ENCODE results near the gene ABCB11.

- TF ChIP-seq POLR2A (IDR thresholded peaks at IDR 0.05), result no peak
- TF ChIP-seq, protein P1, sequence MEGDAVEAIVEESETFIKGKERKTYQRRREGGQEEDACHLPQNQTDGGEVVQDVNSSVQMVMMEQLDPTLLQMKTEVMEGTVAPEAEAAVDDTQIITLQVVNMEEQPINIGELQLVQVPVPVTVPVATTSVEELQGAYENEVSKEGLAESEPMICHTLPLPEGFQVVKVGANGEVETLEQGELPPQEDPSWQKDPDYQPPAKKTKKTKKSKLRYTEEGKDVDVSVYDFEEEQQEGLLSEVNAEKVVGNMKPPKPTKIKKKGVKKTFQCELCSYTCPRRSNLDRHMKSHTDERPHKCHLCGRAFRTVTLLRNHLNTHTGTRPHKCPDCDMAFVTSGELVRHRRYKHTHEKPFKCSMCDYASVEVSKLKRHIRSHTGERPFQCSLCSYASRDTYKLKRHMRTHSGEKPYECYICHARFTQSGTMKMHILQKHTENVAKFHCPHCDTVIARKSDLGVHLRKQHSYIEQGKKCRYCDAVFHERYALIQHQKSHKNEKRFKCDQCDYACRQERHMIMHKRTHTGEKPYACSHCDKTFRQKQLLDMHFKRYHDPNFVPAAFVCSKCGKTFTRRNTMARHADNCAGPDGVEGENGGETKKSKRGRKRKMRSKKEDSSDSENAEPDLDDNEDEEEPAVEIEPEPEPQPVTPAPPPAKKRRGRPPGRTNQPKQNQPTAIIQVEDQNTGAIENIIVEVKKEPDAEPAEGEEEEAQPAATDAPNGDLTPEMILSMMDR (IDR thresholded peaks at IDR 0.05 in 4 of 5, conservative IDR thresholded peaks at IDR 0.05 in 1 of 5), result no peak
These were observed 29.9 kb downstream of the ABCB11 start for GRCh38 chr2:169001116-169001815.

Measured in gastrocnemius medialis (tissue), 4 donors.